K562 (cell line): Measurements from ENCODE around the gene DAP. TPM values are rescaled to one million over a fixed set of nuclear protein-coding genes. Genes with fewer than 3 reads are reported as not detected.
A peak's percentile ranks its signal among the peaks of the same experiment; 100 is the strongest.

Experiments used
- BCOR ChIP-seq: fragments of 450-650 bp; IDR thresholded peaks from 2 replicates; pipeline ENCODE4 v1.6.1; 2016
- EGR1 ChIP-seq: fragments of 450-650 bp; conservative IDR thresholded peaks from 2 replicates; pipeline ENCODE4 v1.6.1; 2017; ENCODE audit warnings: mild to moderate bottlenecking
- FOSL1 ChIP-seq: fragments of 200-800 bp; sonication (Bioruptor generic); conservative IDR thresholded peaks from 2 replicates; pipeline ENCODE4 v1.6.1; 2016; ENCODE audit warnings: missing genetic modification characterization, missing compliant biosample characterization
- GABPB1 ChIP-seq: sonication (generic); formaldehyde crosslinking; IDR thresholded peaks from 2 replicates; pipeline ENCODE4 v1.8.0; 2022; ENCODE audit warnings: mild to moderate bottlenecking, missing genetic modification reagents
- IRF2 ChIP-seq: sonication (generic); formaldehyde crosslinking; IDR thresholded peaks from 2 replicates; pipeline ENCODE4 v1.8.1; 2022; ENCODE audit warnings: mild to moderate bottlenecking, missing genetic modification reagents
- SP2 ChIP-seq: IDR thresholded peaks from 2 replicates; pipeline ENCODE4 v1.6.1; 2011; ENCODE audit warnings: mild to moderate bottlenecking, low read depth, low read length, moderate library complexity; ENCODE audit not compliant: poor library complexity, severe bottlenecking; ENCODE audit errors: extremely low read depth
- SRF ChIP-seq, 2 experiments: fragments of 250-450, 450-650 bp in 1 of 2; sonication (Bioruptor Pico) in 1 of 2; sonication (generic) in 1 of 2; formaldehyde crosslinking; IDR thresholded peaks; 2 replicates each; pipeline versions ENCODE4 v1.5.0 to v1.5.1; 2020 to 2022; ENCODE audit warnings: mild to moderate bottlenecking in 1 of 2, missing genetic modification reagents in 1 of 2
- ZNF217 ChIP-seq: sonication (generic); formaldehyde crosslinking; IDR thresholded peaks from 2 replicates; pipeline ENCODE4 v1.8.0; 2022; ENCODE audit warnings: mild to moderate bottlenecking, missing genetic modification reagents
- ZNF384 ChIP-seq: IDR thresholded peaks from 2 replicates; pipeline ENCODE4 v1.6.1; 2012; ENCODE audit warnings: low read depth, low read length, improper control_type of control experiment
- polyA plus RNA-seq, 8 experiments: library from polyadenylated mRNA; depleted of rRNA in 4 of 8; stranded (reverse) in 5 of 8; unstranded in 3 of 8; fragments of >200 nt; fragmentation: Nextera tagmentation in 2 of 8; fragmentation: Illumina TruSeq in 1 of 8; extraction: Ambion mirVana in 2 of 8; extraction: Trizol in 1 of 8; gene quantifications; 2 replicates each; pipeline versions ENCODE4 v1.2.1 to v1.2.3, GENCODE V29; 2011 to 2014; ENCODE audit warnings: inconsistent platforms in 1 of 8, missing spikeins in 1 of 8
- total RNA-seq, 7 experiments: library from RNA; depleted of rRNA in 6 of 7; stranded (reverse); fragments of >200 nt in 6 of 7; fragmentation: Illumina TruSeq in 2 of 7; extraction: Trizol in 2 of 7; gene quantifications; 2 replicates each; pipeline versions ENCODE4 v1.2.1 to v1.2.3, GENCODE V29; 2011 to 2021; ENCODE audit warnings: low replicate concordance in 1 of 7
- TF ChIP-seq, protein P1 (sequence below), 3 experiments: IDR thresholded peaks in 2 of 3; conservative IDR thresholded peaks in 1 of 3; 2 replicates each; pipeline ENCODE4 v1.5.1; 2011 to 2012; ENCODE audit warnings: low read length in 3 of 3, mild to moderate bottlenecking in 3 of 3, control low read depth in 2 of 3, improper control_type of control experiment in 1 of 3, inconsistent platforms in 1 of 3, low read depth in 1 of 3, mixed read lengths in 1 of 3, moderate library complexity in 1 of 3; ENCODE audit not compliant: insufficient read depth in 2 of 3
- TF ChIP-seq, protein P2 (sequence below): IDR thresholded peaks from 2 replicates; pipeline ENCODE4 v1.6.1; 2011; ENCODE audit warnings: borderline replicate concordance, low read depth, mild to moderate bottlenecking, moderate library complexity, low read length; ENCODE audit not compliant: insufficient read depth, poor library complexity, severe bottlenecking
- TF ChIP-seq, protein P3 (sequence below), 2 experiments: IDR thresholded peaks; 2 replicates each; pipeline ENCODE4 v1.6.1; 2012; ENCODE audit warnings: improper control_type of control experiment in 2 of 2, low read depth in 2 of 2, low read length in 2 of 2, borderline replicate concordance in 1 of 2
- TF ChIP-seq, protein P4 (sequence below): fragments of 200-800 bp; sonication (Bioruptor generic); IDR thresholded peaks from 2 replicates; pipeline ENCODE4 v1.6.1; 2017; ENCODE audit warnings: missing genetic modification characterization, missing compliant biosample characterization
- TF ChIP-seq, protein P5 (sequence below), 2 experiments: IDR thresholded peaks; 2 replicates each; pipeline ENCODE4 v1.6.1; 2011; ENCODE audit warnings: borderline replicate concordance in 1 of 2, control low read depth in 1 of 2, low read depth in 1 of 2, low read length in 1 of 2, mild to moderate bottlenecking in 1 of 2, mixed read lengths in 1 of 2, moderate library complexity in 1 of 2; ENCODE audit not compliant: insufficient read depth in 1 of 2, insufficient read length in 1 of 2, poor library complexity in 1 of 2, severe bottlenecking in 1 of 2; ENCODE audit errors: extremely low read depth in 1 of 2

Gene DAP
- total and polyA plus RNA-seq, 9 of the 15 experiments (the other 6 are each of a cell fraction or from before 2014, with no cell fraction given) = 14.1 to 151 (median 34.5) TPM

DNA sequence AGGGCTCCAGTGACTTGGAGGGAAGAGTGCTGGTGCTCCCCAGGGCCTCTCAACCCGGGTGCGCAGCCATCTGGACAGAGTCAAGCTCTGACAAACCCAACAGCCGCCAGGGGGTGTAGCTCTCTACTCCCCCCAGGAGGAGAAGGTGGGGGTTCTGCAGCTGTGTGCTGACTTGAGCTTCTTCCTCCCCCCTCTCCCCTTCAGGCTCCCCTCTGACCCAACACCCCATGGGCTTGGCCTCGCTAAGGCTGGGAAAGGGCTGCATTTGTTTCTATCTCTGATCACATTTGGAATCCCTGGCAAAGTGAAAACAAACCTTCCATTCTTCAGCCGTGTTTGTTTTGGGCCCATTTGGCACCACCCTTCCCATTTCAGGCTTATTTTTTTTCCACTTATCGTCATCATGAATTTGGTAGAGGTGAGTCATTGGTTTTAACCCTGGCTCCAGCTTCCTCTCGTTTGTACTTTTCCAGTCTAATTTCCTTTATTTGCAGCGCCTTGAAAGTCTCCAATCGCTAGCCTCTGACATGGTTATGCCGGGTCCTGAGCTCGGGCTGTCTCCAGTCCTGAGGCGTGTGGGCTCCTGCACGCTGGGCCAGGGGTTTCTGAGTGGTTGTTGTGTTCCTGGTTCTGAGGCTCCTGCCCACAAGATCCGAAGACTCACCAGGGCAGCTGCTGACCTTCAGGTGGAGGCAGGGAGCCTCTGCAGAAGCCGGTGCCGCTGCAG, 36.1 kb downstream of the DAP start (continued):
- TF ChIP-seq, protein P1, sequence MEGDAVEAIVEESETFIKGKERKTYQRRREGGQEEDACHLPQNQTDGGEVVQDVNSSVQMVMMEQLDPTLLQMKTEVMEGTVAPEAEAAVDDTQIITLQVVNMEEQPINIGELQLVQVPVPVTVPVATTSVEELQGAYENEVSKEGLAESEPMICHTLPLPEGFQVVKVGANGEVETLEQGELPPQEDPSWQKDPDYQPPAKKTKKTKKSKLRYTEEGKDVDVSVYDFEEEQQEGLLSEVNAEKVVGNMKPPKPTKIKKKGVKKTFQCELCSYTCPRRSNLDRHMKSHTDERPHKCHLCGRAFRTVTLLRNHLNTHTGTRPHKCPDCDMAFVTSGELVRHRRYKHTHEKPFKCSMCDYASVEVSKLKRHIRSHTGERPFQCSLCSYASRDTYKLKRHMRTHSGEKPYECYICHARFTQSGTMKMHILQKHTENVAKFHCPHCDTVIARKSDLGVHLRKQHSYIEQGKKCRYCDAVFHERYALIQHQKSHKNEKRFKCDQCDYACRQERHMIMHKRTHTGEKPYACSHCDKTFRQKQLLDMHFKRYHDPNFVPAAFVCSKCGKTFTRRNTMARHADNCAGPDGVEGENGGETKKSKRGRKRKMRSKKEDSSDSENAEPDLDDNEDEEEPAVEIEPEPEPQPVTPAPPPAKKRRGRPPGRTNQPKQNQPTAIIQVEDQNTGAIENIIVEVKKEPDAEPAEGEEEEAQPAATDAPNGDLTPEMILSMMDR (IDR thresholded peaks at IDR 0.05 in 2 of 3, conservative IDR thresholded peaks at IDR 0.05 in 1 of 3; ENCODE audit: insufficient read depth in 2 of 3, low read depth in 1 of 3, low read length in 3 of 3) = peak; percentile 87 to 96 (median 89)
- TF ChIP-seq, protein P2, sequence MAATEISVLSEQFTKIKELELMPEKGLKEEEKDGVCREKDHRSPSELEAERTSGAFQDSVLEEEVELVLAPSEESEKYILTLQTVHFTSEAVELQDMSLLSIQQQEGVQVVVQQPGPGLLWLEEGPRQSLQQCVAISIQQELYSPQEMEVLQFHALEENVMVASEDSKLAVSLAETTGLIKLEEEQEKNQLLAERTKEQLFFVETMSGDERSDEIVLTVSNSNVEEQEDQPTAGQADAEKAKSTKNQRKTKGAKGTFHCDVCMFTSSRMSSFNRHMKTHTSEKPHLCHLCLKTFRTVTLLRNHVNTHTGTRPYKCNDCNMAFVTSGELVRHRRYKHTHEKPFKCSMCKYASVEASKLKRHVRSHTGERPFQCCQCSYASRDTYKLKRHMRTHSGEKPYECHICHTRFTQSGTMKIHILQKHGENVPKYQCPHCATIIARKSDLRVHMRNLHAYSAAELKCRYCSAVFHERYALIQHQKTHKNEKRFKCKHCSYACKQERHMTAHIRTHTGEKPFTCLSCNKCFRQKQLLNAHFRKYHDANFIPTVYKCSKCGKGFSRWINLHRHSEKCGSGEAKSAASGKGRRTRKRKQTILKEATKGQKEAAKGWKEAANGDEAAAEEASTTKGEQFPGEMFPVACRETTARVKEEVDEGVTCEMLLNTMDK = peak; percentile 92
- no peak for TF ChIP-seq SP2
- TF ChIP-seq ZNF384 = peak; percentile 69
- no peak for TF ChIP-seq ZNF217 (CRISPR knock-in tag)
- TF ChIP-seq, protein P3, sequence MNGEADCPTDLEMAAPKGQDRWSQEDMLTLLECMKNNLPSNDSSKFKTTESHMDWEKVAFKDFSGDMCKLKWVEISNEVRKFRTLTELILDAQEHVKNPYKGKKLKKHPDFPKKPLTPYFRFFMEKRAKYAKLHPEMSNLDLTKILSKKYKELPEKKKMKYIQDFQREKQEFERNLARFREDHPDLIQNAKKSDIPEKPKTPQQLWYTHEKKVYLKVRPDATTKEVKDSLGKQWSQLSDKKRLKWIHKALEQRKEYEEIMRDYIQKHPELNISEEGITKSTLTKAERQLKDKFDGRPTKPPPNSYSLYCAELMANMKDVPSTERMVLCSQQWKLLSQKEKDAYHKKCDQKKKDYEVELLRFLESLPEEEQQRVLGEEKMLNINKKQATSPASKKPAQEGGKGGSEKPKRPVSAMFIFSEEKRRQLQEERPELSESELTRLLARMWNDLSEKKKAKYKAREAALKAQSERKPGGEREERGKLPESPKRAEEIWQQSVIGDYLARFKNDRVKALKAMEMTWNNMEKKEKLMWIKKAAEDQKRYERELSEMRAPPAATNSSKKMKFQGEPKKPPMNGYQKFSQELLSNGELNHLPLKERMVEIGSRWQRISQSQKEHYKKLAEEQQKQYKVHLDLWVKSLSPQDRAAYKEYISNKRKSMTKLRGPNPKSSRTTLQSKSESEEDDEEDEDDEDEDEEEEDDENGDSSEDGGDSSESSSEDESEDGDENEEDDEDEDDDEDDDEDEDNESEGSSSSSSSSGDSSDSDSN (IDR thresholded peaks at IDR 0.05; ENCODE audit: borderline replicate concordance in 1 of 2, low read depth in 2 of 2, low read length in 2 of 2) = 0 out of 4 replicates have a peak, but pooled peaks of 1 of the 2 experiments have one; percentile 50
- TF ChIP-seq, protein P4, sequence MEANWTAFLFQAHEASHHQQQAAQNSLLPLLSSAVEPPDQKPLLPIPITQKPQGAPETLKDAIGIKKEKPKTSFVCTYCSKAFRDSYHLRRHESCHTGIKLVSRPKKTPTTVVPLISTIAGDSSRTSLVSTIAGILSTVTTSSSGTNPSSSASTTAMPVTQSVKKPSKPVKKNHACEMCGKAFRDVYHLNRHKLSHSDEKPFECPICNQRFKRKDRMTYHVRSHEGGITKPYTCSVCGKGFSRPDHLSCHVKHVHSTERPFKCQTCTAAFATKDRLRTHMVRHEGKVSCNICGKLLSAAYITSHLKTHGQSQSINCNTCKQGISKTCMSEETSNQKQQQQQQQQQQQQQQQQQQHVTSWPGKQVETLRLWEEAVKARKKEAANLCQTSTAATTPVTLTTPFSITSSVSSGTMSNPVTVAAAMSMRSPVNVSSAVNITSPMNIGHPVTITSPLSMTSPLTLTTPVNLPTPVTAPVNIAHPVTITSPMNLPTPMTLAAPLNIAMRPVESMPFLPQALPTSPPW (CRISPR knock-in tag) = peak; percentile 95
- TF ChIP-seq IRF2 (CRISPR knock-in tag) = no peak
- TF ChIP-seq FOSL1 (tag) = peak; percentile 90
- 0 out of 2 replicates have a peak, but pooled peaks have one; percentile 49 for TF ChIP-seq GABPB1
- TF ChIP-seq BCOR = 0 out of 2 replicates have a peak, but pooled peaks have one; percentile 7
- 0 out of 4 replicates have a peak, but pooled peaks of 1 of the 2 experiments have one; percentile 27 for TF ChIP-seq SRF (CRISPR knock-in tag; IDR thresholded peaks at IDR 0.05)
- TF ChIP-seq EGR1 = 0 out of 2 replicates have a peak, but pooled peaks have one; percentile 5
- TF ChIP-seq, protein P5, sequence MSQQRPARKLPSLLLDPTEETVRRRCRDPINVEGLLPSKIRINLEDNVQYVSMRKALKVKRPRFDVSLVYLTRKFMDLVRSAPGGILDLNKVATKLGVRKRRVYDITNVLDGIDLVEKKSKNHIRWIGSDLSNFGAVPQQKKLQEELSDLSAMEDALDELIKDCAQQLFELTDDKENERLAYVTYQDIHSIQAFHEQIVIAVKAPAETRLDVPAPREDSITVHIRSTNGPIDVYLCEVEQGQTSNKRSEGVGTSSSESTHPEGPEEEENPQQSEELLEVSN (IDR thresholded peaks at IDR 0.05; ENCODE audit: borderline replicate concordance in 1 of 2, extremely low read depth in 1 of 2, insufficient read depth in 1 of 2, insufficient read length in 1 of 2, low read depth in 1 of 2, low read length in 1 of 2, poor library complexity in 1 of 2, severe bottlenecking in 1 of 2) = peak in 1 of 2 experiments; percentile 28
